ENCODE results near the gene TLCD4. TPM values are rescaled to one million over a fixed set of nuclear protein-coding genes. Genes with fewer than 3 reads are reported as not detected.

The TLCD4 gene
- total and polyA plus RNA-seq, 2 donors (not counting 1 experiment from before 2014, with no cell fraction given), result 0.55 to 1.3 TPM

DNA sequence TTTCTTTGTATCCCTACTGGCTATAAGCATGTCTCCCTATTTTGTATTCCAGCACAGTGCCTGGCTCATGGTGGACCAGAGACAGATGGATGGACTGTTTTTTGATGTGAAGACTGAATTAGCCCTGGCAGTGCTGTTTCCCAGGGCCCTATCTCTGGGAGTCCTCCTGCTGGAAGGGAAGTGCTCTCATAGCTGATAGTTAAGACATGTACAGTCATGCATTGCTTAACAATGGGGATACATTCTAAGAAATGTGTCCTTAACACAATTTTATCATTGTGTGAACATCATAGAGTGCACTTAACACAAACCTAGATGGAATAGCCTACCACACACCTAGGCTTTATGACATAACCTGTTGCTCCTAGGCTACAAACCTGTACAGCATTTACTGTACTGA is 21.1 kb downstream of the TLCD4 start:
- DNase-seq (no peak), ATAC-seq (ENCODE audit: low read depth) (no peak)
- intact Hi-C loops (cut with micrococcal nuclease), result no loop called here
- Histone ChIP-seq H3K36me3 (replicated peaks in 1 of 2; ENCODE audit: control extremely low read depth in 1 of 2, control insufficient read depth in 1 of 2, extremely low read depth in 1 of 2, insufficient read depth in 2 of 2, low read length in 1 of 2) (no peaks in the 10 kb centered on the region), H3K9me3 (ENCODE audit: control extremely low read depth in 1 of 3, control insufficient read depth in 2 of 3, insufficient read depth in 1 of 3, low read length in 2 of 3) (peaks cover 0 to 4% (median 0%) of the 10 kb centered on the region in 3 donors), H3K4me1 (ENCODE audit: control insufficient read depth in 2 of 2, insufficient read depth in 2 of 2, low read length in 2 of 2) (no peaks in the 10 kb centered on the region), H2AFZ (ENCODE audit: insufficient read depth, low read depth, low read length, poor library complexity, severe bottlenecking) (no peak overlapping the region), H3K27ac (ENCODE audit: low read length in 2 of 2) (no peak overlapping the region), H4K20me1 (ENCODE audit: control insufficient read depth, insufficient read depth, low read length, poor library complexity, severe bottlenecking) (no peaks in the 10 kb centered on the region), H3K9ac (ENCODE audit: low read length) (no peak overlapping the region), H3K4me2 (replicated peaks; ENCODE audit: low read depth, low read length, poor library complexity, severe bottlenecking) (no peak overlapping the region), H3K79me2 (ENCODE audit: control insufficient read depth, insufficient read depth, low read length) (no peaks in the 10 kb centered on the region), H3K4me3 (ENCODE audit: control extremely low read depth in 1 of 5, extremely low read depth in 1 of 5, insufficient read depth in 1 of 5, low read depth in 2 of 5, low read length in 4 of 5) (no peak overlapping the region), H3K27me3 (replicated peaks in 1 of 4; ENCODE audit: control extremely low read depth in 1 of 4, control insufficient read depth in 3 of 4, insufficient read depth in 4 of 4, low read length in 3 of 4) (no peaks in the 10 kb centered on the region)
- POLR2A ChIA-PET, result interaction anchor here (0.7 kb wide), 1 partner anchor 8 kb away, joined by 12 read pairs; no protein-coding TSS in a partner anchor
- H3K4me3 Mint-ChIP-seq, result no peak overlapping the region
- H3K9me3 Mint-ChIP-seq (ENCODE audit: insufficient read depth), result no peaks in the 10 kb centered on the region
- no peaks in the 10 kb centered on the region for H3K27me3 Mint-ChIP-seq
- TF ChIP-seq EZH2 (IDR thresholded peaks at IDR 0.05; ENCODE audit: borderline replicate concordance, insufficient read depth, low read depth, low read length, poor library complexity, severe bottlenecking), result no peak
- TF ChIP-seq, protein P1, sequence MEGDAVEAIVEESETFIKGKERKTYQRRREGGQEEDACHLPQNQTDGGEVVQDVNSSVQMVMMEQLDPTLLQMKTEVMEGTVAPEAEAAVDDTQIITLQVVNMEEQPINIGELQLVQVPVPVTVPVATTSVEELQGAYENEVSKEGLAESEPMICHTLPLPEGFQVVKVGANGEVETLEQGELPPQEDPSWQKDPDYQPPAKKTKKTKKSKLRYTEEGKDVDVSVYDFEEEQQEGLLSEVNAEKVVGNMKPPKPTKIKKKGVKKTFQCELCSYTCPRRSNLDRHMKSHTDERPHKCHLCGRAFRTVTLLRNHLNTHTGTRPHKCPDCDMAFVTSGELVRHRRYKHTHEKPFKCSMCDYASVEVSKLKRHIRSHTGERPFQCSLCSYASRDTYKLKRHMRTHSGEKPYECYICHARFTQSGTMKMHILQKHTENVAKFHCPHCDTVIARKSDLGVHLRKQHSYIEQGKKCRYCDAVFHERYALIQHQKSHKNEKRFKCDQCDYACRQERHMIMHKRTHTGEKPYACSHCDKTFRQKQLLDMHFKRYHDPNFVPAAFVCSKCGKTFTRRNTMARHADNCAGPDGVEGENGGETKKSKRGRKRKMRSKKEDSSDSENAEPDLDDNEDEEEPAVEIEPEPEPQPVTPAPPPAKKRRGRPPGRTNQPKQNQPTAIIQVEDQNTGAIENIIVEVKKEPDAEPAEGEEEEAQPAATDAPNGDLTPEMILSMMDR (IDR thresholded peaks at IDR 0.05), result no peak
- CTCF ChIA-PET, result interaction anchor here (2.9 kb wide), 1 partner anchor 96 kb away, joined by 10 read pairs; the partner anchor contains the start of gene RWDD3
- H3K4me1 Mint-ChIP-seq, result no peaks in the 10 kb centered on the region
- H3K27ac Mint-ChIP-seq, result no peak overlapping the region

DNA sequence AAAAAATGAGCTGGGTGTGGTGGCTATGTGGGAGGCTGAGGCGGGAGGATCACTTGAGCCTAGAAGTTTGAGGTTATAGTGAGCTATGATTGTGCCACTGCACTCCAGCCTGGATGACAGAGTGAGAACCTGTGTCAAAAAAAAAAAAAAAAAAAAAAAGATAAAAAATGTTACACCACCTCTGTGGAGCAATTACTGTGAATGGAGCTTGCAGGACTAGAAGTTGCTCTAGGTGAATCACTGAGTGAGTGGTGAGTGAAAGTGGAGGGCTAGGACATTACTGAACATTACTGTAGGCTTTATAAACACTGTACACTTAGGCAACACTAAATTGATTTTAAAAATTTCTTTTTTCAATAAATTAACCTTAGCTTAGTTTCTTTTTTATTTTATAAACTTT is 21.9 kb downstream of the TLCD4 start:
- no peaks in the 10 kb centered on the region for H3K4me1 ChIP-seq (ENCODE audit: control insufficient read depth in 2 of 2, insufficient read depth in 2 of 2, low read length in 2 of 2)
- TF ChIP-seq EZH2 (IDR thresholded peaks at IDR 0.05; ENCODE audit: borderline replicate concordance, insufficient read depth, low read depth, low read length, poor library complexity, severe bottlenecking), result no peak
- TF ChIP-seq, protein P1 (IDR thresholded peaks at IDR 0.05), result no peak
- ATAC-seq (ENCODE audit: low read depth) (no peak), DNase-seq (no peak)
- H4K20me1 ChIP-seq (ENCODE audit: control insufficient read depth, insufficient read depth, low read length, poor library complexity, severe bottlenecking), result no peaks in the 10 kb centered on the region
- CTCF ChIA-PET, result interaction anchor here (0.7 to 2.9 kb wide), 2 partner anchors 9 to 95 kb away, joined by 3 to 10 read pairs; partner anchors contain the start of gene RWDD3
- H3K27me3 Mint-ChIP-seq, result no peaks in the 10 kb centered on the region
- POLR2A ChIA-PET, result interaction anchor here (0.7 kb wide), 1 partner anchor 9 kb away, joined by 12 read pairs; no protein-coding TSS in a partner anchor
- H3K9me3 ChIP-seq (ENCODE audit: control extremely low read depth in 1 of 3, control insufficient read depth in 2 of 3, insufficient read depth in 1 of 3, low read length in 2 of 3), result peaks cover 0 to 4% (median 0%) of the 10 kb centered on the region in 3 donors
- no peak overlapping the region for H3K4me2 ChIP-seq (replicated peaks; ENCODE audit: low read depth, low read length, poor library complexity, severe bottlenecking)
- no peak overlapping the region for H3K27ac ChIP-seq (ENCODE audit: low read length in 2 of 2)
- no peaks in the 10 kb centered on the region for H3K36me3 ChIP-seq (replicated peaks in 1 of 2; ENCODE audit: control extremely low read depth in 1 of 2, control insufficient read depth in 1 of 2, extremely low read depth in 1 of 2, insufficient read depth in 2 of 2, low read length in 1 of 2)
- no CpG with 5 or more reads among the region's 1 CpG for WGBS (ENCODE audit: insufficient coverage)
- H3K79me2 ChIP-seq (ENCODE audit: control insufficient read depth, insufficient read depth, low read length), result no peaks in the 10 kb centered on the region
- H3K4me3 ChIP-seq (ENCODE audit: control extremely low read depth in 1 of 5, extremely low read depth in 1 of 5, insufficient read depth in 1 of 5, low read depth in 2 of 5, low read length in 4 of 5), result no peak overlapping the region
- H2AFZ ChIP-seq (ENCODE audit: insufficient read depth, low read depth, low read length, poor library complexity, severe bottlenecking), result no peak overlapping the region
- no peak overlapping the region for H3K27ac Mint-ChIP-seq
- H3K4me3 Mint-ChIP-seq, result no peak overlapping the region
- H3K4me1 Mint-ChIP-seq, result no peaks in the 10 kb centered on the region
- no peaks in the 10 kb centered on the region for H3K9me3 Mint-ChIP-seq (ENCODE audit: insufficient read depth)
- H3K9ac ChIP-seq (ENCODE audit: low read length), result no peak overlapping the region
- intact Hi-C loops (cut with micrococcal nuclease), result no loop called here
- no peaks in the 10 kb centered on the region for H3K27me3 ChIP-seq (replicated peaks in 1 of 4; ENCODE audit: control extremely low read depth in 1 of 4, control insufficient read depth in 3 of 4, insufficient read depth in 4 of 4, low read length in 3 of 4)
